GM13977 (cell line): ENCODE data around the gene RAI14.

Experiments
- DNase-seq: peaks from one replicate; pipeline ENCODE4 v3.0.0; 2012; ENCODE audit warnings: low spot score
- in situ Hi-C: fragments of 300-500 bp; cut with MboI; formaldehyde crosslinking; loops from one replicate; pipeline ENCODE4 v1.12.0; 2022; ENCODE audit warnings: low sequenced_read_pairs, low pct_unique_long_range_greater_than_20kb, mixed read lengths, inconsistent platforms; ENCODE audit not compliant: unreplicated experiment
- TF ChIP-seq, protein P1 (sequence below): IDR thresholded peaks from 2 replicates; pipeline ENCODE4 v1.5.1; 2012; ENCODE audit warnings: mild to moderate bottlenecking, control low read depth; ENCODE audit not compliant: insufficient read depth; ENCODE audit errors: extremely low read depth, missing control alignments

The RAI14 gene

DNA sequence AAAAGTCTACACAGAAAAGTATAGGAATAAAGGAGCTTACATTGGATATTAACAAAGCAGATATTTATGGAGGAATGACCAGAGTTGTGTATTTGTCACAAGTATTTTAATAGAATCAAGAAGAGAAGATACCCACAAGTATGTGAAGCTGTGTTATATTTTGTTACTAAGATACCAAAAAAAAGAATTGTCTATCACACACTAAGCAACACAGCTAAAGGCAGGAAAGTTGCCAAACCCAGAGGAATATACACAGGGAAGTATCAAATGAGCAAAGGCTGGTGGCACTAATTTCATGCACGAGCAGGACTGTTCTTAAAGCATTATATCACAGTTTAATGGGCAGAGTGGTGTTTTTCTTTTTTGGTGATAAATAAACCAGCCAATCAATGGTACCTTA is 30.9 kb upstream of the RAI14 start:
- TF ChIP-seq, protein P1, sequence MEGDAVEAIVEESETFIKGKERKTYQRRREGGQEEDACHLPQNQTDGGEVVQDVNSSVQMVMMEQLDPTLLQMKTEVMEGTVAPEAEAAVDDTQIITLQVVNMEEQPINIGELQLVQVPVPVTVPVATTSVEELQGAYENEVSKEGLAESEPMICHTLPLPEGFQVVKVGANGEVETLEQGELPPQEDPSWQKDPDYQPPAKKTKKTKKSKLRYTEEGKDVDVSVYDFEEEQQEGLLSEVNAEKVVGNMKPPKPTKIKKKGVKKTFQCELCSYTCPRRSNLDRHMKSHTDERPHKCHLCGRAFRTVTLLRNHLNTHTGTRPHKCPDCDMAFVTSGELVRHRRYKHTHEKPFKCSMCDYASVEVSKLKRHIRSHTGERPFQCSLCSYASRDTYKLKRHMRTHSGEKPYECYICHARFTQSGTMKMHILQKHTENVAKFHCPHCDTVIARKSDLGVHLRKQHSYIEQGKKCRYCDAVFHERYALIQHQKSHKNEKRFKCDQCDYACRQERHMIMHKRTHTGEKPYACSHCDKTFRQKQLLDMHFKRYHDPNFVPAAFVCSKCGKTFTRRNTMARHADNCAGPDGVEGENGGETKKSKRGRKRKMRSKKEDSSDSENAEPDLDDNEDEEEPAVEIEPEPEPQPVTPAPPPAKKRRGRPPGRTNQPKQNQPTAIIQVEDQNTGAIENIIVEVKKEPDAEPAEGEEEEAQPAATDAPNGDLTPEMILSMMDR = no peak
- DNase-seq = no peak
- in situ Hi-C loops = no loop called here

DNA sequence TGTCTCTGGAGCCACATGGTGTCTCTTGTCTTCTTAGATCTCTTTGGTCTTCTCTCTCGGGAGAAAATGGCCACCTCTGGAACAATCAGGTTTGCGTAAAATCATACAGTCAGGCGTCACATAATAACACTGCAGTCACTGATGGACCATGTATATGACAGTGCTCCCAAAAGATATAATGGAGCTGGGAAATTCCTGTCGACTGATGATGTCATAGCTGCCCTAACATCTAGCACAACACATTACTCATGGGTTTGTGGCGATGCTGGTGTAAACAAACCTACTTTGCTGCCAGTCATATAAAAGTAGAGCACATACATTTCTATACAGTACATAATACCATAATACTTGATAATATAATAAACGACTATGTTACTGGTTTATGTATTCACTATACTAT is 30.1 kb upstream of the RAI14 start:
- TF ChIP-seq, protein P1 = no peak

DNA sequence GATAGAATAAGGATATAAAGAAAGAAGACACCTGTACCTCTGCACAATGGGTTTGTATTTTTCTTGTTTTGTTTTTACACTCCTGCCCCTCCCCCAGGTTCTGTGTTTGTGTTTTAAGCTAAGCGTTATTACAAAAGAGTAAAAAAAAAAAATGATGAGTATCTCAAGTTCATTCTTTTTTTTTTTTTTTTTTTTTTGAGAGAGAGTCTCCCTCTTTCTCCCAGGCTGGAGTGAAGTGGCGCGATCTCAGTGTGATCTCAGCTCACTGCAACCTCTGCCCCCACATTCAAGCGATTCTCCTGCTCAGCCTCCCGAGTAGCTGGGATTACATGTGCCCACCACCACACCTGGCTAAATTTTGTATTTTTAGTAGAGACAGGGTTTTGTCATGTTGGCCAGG is 29.4 kb upstream of the RAI14 start:
- in situ Hi-C loops = no loop called here
- no peak for DNase-seq
- TF ChIP-seq, protein P1 = no peak

More for the DNA sequence above, 30.1 kb upstream of the RAI14 start:
- in situ Hi-C loops = no loop called here
- DNase-seq = no peak

DNA sequence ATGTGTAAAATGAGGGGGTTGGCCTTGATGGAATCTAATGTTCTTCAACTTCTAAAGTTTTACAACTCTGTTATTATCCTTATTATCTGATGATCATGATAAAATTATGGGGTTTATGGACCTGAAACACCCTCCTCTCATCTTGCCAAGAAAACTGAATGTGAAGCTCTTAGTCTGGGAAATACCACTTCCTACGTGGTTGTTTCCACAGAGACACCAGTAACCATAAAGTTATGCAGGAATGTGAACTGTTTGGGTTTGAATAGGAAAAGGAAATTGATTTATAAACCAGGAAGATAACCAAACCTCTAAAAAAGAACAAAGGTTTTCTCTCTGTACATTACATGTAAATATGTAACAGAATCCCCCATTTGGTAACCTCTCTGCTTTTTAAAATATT is 28.3 kb upstream of the RAI14 start:
- TF ChIP-seq, protein P1 = no peak
- in situ Hi-C loops = no loop called here
- DNase-seq = no peak

DNA sequence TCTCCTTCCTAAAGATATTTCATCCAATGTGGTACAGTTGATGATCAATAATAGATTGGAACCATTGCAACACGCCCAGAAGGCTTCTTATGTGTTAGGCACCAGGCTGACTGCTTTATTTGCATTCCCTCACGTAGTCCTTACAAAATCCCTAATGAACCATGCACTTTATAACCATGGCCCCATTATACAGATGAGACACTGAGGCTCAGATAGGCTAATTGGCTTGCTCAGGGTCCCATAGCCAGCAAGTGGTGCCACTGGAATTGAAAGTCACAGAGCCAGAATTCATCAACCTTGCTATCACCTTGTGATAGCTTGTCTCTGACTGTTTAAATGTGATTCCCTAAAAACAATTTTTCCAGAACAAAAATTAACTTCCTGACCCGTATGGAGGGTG is 27.8 kb upstream of the RAI14 start:
- no peak for DNase-seq
- in situ Hi-C loops = no loop called here
- TF ChIP-seq, protein P1 = no peak

DNA sequence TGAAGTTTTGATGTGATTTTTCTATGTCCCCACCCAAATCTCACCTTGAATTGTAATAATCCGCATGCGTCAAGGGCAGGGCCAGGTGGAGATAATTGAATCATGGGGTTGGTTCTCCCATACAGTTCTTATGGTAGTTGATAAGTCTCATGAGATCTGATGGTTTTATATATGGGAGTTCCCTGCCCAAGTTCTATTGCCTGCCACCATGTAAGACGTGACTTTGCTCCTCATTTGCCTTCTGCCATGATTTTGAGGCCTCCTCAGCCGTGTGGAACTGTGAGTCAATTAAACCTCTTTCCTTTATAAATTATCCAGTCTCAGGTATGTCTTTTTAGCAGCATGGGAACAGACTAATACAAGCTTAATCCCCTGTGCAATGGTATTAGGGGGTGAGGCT is 25.5 kb upstream of the RAI14 start:
- in situ Hi-C loops = no loop called here
- TF ChIP-seq, protein P1 = no peak
- DNase-seq = no peak
